Measurements from ENCODE around the gene APPL2.

The APPL2 gene

DNA sequence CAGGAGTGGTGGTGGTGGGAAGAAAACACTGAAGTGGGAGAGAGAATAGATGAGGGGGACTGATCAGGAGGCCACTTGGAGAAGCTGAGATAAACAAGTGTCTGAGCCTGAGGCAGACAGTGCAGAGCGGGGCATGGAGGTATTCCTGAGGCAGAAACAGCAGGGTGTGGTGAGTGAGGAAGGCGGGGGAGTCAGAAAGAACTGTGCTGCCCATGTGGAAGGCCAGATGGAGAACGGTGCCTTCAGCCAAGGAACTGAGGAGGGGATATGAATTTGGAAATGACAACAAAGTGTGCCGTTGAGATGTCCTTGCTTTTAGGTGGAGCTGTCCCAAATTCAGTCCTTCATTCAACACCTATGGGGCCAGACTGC is 13.7 kb downstream of the APPL2 start:
- DNase-seq = no peak

DNA sequence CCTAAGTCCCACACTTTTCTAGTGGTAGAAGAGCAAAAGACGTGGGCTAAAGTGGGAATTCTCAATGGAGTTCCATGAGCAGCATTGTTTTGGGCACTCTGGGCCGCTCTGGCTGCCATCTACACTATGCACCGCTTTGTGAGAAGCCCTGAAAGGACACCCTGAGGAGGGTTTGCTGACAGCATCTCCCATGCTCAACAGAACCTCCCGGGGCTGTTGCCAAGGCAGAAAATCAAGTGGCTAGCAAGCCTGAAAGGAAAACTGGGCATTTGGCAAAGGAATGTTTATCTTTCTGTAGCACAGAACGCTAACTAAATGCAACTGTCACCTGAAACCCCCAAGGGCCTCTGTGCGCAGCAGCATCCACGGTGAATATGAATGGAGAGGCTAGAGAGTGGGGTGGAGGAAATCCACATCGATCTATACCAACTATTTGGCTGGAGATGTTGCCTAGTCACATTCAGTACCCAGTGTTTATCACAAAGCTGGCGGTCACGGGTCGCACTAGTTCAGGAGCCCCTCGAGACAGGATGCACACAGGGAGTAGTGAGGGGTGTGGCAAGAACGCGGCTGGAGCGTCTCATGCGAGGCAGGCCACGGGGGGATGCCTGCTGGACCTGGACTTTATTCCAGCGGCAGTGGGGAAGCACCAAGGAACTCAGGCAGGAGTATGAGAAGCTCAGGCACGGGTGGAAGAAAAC is 14.2 kb downstream of the APPL2 start:
- no peak for DNase-seq

DNA sequence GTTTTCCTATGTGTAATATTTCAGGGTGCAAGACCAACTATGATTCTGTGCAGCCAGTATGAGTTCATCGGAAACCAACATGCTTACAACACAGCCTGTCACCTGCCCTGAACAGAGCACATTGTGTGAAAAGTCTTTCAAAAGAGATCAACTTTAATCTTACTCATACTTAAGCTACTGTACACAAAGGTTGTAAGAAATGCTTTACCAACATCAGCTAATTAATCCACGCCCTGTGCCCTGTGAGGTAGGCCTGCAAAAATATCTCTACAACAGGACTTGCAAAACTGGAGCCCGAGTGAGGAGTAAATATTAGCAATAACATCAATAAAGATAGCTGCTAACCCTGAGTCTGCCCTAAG is 15.1 kb downstream of the APPL2 start:
- DNase-seq = no peak

DNA sequence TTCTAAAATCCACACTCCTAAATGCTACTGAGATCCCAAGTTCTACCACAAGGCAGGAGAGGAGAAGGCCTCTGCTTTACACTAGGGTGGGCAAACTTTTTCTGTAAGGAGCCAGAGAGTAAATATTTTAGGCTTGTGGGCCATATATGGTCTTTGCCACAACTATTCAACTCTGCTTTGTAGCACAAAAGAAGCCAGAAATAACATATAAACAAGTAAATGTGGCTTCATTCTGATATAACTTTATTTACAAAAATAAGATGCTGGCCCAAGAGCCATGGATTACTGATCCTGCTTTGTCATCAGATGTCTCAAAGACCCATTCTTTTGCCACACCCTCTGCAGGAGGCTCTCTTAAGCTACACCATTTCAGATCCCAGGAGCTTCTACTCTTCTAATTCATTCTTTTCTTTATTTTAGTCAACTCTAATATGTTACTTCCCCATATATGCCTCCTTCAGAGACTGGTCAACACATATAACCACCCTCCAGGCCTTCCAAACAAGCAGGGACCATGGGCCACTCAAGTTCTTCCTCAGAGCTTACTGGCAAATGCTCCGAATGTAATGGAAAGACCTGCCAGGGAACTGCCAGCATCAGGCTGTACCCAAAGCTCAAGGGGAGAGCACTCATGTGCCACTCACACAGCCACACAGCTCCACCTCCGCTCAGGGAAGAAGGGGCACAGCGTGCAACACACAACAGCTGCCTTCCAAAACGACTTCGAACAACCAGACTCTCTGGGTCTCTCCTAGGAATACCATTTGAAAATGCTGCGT is 15.6 kb downstream of the APPL2 start:
- no peak for DNase-seq

DNA sequence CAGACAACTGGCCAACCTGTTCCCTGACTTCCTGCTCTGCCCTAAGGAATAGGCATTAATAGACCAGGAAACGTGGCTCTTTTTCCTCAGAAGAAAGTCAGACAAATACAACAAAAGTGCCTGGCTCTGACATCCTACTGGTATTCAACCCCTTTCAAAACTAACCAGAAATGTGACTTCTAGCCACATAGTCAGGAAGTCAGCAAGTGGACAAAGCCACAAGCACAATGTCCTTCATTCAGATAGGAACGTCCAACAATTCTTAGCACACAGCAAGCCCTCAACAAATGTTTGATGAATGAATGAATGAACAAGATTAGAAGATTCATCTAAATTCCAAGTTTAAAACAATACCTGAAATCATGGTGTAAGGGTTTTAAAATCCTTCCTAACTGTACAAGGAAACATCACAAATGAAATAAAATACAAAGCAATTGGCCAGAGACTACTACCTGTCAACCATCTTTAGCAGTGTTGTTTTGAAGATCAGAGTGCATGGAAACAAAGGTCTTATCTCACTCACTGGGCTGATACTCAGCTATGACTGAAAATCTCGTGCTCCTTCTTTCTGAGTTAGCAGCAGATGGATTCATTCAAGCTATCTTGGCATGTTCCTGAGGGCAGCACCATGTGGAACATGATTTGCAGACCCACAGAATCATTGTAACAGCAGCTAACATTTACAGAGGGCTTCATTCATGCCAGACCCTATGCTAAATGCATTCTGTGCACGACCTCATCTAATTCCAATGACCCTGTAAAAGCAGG is 16.5 kb downstream of the APPL2 start:
- no peak for DNase-seq

DNA sequence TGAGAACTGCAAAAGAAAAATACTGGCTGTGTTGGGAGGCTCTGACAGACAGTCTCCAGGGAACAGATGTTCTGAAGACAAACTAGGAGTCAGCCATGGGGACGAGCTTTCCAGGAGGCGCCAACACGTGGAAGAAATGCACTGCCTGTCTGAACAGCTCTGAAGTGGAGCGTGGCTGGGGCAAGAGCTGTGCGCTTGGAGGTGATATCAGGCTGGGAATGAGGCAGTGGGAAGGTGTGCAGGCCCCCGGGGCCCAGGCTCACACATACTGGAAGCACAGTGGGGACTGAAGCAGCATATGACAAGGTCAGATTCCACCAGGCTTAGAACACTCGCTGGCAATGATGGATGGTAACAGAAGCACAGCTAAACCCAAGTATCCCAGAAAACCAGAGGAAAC is 17.5 kb downstream of the APPL2 start:
- no peak for DNase-seq

DNA sequence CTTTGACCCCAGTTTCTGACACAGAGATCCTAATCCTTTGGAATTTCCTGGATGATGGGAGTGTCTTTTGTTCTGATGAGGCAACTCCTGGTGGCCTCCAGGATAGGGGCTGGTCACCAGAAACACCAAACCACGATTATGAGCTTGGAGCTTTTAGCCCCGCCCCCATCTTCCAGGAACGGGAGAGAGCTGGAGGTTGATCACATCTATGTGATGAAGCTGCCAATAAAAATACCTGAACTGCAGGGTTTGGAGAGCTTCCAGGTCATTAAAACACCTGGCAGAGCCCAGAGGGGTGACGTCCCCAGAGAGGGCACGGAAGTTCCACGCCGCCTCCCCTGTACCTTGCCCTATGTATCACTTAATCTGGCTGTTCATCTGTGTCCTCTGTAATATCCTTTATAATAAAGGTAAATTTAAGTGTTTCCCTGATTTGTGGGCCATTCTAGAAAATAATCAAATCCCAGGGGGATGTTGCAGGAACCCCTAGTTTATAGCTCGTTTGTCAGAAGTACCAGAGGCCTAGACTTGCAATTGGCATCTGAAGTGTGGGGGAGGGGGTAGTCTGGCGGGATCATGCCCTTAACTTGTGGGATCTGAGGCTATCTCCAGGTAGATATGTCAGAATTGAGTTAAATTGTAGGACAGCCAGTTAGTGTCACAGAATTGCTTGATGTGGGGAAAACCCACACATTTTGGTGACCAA is 21.2 kb downstream of the APPL2 start:
- DNase-seq = no peak

DNA sequence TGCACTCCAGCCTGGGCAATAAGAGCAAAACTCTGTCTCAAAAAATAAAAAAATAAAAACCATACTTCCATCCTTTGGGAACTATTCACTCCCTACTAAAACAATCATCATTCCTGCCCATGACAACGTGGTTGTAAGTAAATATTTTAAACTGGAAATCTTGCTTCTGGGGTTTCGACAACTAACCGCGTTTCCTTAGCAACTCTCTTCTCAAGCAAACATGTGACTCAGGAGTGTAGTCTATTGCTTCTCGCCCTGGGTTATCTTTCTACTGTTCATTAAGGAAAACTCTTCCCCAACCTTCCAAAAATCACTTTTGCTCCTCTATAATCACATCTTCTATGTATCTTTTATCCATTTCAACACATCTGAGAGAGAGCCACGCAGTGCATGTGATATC is 21.8 kb downstream of the APPL2 start:
- no peak for DNase-seq

DNA sequence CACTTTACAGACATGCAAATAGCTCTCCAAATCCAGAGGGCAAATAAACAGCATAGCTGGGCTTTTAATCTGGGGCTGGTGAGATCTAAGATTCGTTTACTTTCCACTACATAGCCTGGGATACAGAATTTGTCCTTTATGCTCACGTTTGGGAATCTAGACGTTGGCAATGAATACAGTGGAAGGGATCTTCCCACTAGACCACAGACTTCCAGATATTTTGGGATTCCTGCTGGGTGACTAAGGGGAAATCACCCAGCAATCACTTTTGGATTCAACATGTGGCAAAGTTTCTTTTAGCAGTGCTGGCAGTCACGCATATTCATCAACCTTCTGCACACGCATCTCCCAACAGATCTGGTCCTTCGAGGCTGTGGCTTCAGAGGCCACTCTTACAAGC is 23.5 kb downstream of the APPL2 start:
- no peak for DNase-seq

DNA sequence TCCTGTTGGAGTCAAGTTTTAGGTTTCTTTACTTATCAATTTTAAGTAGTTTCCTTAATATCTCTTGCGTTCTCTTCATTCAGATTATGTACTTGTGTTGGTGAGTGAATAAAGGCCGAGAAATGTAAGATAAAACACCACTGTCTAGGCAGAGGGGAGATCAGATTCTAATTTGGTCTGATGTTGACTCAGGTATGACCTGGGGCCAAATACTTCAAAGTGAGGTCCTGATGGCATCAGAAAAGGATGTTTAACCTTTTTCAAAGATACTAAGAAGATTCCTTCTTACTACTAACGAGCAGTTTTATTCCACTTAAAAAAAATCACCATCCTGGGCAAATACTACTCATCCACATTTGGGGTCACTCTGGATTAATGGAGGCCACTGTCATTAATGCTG is 26.9 kb downstream of the APPL2 start:
- no peak for DNase-seq

DNA sequence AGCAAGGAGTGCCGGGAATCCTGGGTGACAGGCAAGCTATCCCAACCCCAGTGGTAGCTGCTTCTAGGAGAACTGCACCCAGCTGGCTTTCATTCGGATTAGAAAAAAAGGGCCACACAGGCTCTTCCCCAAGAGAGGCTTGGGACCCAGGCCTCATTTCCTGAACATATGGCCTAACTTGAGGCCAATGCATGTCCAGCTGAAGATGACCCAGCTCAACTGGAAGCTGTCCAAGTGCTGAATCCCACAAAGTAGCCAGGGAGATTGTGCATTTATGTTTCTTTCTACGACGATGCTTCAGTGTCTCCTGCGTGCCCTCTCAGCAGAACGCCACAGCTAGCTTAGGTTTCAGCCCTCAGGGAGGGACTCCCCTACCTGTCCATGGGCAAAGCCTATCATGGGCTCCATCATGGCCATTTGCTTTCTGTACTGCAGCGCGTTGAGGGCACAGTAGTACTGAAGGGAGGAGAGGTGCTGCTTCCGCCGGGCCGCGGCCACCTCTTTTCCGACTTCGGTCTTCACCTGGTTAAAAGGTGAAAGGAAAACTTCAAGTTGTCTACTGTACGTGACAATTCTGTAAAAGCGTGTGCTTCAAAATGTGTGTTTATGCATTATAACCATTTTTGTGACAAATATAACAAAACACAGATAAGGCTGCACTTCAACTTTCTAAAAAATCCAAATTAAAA is 29.1 kb downstream of the APPL2 start:
- no peak for DNase-seq

DNA sequence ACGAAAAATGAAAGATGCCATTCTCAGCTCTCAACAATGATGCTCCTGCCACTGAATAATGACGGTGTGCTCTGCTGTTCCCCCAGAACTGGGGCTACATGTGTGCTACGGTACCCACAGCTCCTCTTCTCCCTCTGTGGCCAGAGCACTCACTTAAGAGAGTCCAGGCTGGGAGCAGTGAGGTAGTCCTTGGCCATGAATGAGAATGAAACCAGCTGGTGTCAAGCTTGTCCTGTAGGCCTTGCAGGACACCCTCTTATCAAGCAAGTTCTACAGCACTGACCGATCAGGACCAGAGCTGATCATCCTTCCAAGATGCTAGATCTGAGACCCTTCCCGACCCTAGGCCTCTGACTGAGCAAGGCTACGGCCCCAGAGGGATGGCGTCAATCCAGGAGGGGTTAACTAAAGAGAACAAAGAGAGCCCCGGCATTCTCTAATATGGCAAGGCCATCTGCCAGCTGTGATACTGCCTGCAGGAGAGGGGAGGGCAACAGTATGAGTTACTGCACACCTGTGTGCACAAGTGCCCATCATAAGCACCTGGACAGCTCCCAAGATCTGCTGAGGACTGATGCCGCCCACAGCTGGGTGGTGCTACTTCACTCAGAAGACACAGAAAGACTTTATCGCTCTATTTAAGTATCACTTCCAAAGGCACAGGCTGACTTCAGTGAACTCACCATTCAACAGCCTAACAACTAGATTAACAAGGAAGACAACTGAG is 30.5 kb downstream of the APPL2 start:
- DNase-seq = no peak

DNA sequence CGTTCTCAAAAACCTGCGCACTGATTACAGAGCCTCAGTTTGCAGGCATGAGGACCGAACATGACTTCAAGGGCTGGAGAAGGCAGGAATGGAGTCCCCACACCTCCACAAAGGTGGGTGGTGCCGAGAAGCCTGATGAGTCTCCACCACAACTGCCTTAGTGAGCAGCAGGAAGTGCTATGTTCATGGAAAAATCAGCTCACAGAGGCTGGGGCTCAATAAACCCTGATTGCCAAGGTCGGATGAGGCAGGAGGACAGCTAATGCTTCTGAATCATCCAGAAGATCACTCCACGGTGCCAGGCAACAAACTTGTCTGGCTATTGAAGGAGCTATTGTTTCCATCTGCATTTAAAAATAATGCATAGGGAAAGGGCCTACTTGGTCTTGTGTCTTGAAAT is 31.1 kb downstream of the APPL2 start:
- peak; percentile 30 to 54 for DNase-seq

DNA sequence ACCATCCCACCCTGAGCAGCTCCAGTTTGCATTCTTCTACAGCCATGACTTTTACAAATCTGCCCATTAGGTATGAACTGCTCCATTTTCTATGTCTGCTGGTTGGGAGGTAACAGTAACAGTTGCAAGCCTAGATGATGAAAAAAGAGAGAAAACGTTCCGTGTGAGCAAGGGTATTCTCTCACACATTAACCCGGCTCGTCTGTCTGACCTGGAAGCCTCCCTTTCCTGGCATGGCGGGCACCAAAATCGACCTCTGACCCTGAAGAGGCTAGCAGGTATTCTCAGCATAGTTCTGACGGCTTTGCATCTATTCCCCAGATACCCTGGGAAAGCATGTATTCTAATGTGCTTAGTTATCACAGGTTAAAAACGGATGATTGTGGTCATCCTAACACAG is 31.8 kb downstream of the APPL2 start:
- no peak for DNase-seq

DNA sequence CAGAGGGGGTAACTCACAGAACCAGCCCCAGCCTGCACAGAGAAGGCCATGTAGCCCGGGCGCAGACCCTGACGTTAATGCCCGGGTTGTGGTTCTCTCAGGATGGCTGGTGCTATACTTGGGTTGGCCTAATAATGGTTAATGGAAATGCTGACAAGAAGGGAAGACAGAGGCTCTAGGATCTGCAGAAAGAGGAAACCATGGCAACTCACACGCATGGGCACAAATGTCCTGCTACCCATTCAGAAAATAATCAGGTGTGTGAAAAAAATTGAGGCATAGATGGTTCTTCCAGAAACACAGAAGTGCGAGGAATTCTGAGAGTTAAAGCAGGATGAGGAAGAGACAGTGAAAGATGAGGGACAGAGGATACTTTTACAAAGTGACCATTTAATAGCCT is 33.8 kb downstream of the APPL2 start:
- DNase-seq = no peak

DNA sequence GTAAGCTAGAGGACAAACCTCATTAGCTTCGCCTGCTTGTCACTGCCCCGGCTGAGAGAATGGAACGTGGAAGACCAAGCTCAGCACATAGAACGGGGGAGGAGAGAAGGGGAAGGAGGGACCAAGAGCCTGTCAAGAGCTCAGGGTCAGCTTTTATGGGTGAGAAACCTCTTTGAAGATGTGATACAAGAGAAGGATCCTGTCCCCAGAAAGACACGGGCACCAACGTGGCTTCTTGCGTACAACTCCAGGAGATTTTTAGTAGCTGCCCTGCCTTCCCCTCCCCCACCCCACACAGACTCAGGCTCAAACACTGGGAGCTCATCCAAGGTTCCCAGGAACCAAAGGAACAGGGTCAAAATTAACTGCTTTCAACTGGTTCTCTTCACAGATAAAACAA is 34.7 kb downstream of the APPL2 start:
- no peak for DNase-seq

DNA sequence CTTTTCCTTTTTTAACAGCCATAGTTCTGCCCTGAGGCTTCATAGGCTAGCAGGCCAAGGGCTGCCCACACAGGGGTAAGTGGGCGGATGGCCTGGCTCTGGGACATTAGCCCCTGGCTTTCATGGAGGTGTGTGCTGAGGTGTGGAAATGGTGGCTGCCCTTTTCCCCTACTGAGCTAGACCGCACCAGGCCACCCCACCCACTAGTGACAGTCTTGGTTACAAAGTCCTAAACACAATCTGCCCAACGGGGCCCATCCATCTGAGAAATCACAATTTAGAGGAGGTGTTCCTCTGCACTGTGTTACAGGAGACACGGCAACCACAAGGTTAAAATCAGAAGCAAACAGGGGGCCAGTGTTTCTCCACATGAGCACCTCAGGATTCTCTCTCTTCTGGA is 35.6 kb downstream of the APPL2 start:
- DNase-seq = no peak

DNA sequence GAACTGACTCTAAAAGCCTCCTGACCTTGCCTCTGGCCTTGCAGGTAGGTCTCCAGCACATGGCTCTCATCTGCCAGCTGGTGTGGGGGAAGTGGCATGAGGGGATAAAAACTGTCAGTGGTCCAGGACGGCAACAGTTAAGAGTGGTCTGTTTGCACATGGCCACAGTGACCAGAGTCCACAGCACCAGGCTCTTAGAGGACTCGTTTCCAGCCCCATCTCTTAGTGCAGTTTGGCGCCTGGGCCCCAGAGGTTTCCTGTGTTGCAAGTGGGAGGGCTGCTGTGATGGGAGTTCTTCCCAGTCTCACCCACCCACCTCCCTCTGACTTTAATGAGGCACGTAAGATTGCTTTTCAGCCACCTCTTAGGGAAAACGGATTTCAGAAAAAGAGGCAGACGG is 37.0 kb downstream of the APPL2 start:
- no peak for DNase-seq

DNA sequence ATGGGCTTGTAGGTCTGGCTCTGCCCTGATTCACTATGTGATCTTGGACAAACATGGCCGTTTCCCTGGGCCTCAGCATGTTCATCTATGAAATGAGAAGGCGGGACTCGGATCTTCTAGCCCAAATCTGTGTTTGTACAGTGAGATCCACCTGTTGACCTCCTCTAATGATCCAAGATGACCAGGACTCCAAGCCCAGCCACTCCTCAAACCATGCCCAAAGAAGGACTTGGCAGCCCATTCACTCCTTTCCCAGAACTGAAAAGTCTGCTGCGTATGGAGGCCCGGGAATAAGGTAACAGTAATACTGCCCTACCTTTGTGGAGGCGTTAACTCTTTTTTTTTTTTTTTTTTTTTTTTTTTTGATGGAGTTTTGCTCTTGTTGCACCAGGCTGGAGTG is 39.9 kb downstream of the APPL2 start:
- DNase-seq = no peak

DNA sequence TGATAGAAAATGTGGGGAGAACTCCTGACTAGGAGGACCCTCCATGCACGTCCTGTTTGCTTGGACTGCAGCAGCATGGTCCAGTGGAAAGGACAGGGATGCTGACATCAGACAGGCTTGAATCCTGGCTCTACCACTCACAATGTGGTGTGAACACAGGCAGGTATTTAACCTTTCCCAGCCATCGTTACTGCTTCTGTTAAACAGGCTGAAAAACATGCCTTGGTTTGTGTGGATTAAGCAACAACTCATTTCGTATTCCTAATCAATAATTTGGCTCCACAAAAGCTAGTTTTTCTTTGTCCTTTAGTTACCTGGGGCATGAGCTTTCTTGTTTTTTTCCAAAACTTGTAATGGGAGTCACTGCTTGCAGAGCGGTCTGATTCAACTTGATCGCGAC is 41.0 kb downstream of the APPL2 start:
- no peak for DNase-seq

DNA sequence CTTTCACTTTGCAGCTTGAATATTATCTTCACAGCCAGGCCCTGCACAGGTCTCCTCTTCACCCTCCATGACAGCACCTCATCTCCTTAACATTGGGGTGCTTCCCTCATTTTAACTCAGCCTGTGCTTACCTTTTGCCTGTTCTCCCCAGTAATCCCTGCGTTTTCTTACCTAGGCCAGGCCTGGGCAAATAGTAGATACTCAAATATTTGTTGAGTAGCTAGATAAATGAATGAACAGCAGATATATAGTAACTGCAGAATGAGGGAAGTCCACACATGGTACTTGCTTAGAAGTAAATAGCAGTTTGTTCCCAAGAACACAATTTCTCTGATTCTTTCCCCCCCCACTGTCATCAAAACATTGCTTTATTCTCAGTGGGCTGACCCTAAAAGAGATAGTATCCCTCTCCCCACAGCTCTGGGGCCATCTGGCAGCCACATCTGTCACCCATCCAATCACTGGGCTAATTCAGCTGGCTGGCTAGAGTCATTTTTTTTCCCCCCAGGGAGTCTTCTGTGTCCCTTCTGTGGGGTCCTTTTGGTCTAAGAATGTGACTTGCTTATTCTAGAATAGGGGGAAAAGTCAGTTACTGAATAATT is 43.2 kb downstream of the APPL2 start:
- no peak for DNase-seq

DNA sequence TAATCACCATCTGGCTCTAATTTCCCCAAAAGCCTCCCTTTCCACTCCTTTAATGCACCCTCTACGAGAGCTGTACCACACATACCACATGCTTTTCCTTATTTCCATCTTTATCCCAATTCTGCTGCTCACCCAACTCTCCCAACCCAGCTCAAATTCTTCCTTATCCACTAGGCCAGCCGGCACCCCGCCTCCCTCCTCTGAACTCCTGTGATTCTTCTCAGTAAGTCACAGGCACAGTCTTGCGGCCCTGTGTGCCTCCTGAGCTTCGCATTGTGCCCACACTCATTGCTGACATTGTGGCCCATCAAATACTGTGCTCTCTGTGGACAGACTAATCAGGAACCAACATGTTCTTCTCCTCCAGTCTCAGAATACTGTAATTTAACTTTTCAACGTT is 45.4 kb downstream of the APPL2 start:
- no peak for DNase-seq
